ENCODE measurements around the gene ST6GALNAC2. TPM values are rescaled to one million over a fixed set of nuclear protein-coding genes. Genes with fewer than 3 reads are reported as not detected.
"Not testable (repeated sequence)": the region's sequence is repeated elsewhere in the genome, so short reads cannot be mapped to it uniquely, and the experiment has no call there.

Gene ST6GALNAC2
- total RNA-seq, 1 donor from 2014 or later = not detected

GRCh38 chr17:76570877-76571471 is 14.7 kb downstream of the ST6GALNAC2 start:
- Mint-ChIP-seq H3K27me3 (peaks cover 5% of the 10 kb centered on the region), H3K9me3 (no peaks in the 10 kb centered on the region), H3K36me3 (ENCODE audit: low read depth) (peaks cover 16% of the 10 kb centered on the region), H3K4me1 (peaks cover 17% of the 10 kb centered on the region), H3K4me3 (no peak overlapping the region), H3K27ac (no peak overlapping the region)
- intact Hi-C loops (cut with micrococcal nuclease) = no loop called here
- no peak for DNase-seq

- intact Hi-C loops (cut with micrococcal nuclease) = no loop called here
- H3K9me3 Mint-ChIP-seq = no peaks in the 10 kb centered on the region
- no peak for DNase-seq
- no peak overlapping the region for H3K27ac Mint-ChIP-seq
- peaks cover 21% of the 10 kb centered on the region for H3K36me3 Mint-ChIP-seq (ENCODE audit: low read depth)
- H3K27me3 Mint-ChIP-seq = peaks cover 5% of the 10 kb centered on the region
- peaks cover 21% of the 10 kb centered on the region for H3K4me1 Mint-ChIP-seq
- H3K4me3 Mint-ChIP-seq = no peak overlapping the region
Measured at GRCh38 chr17:76570457-76570856, 15.2 kb downstream of the ST6GALNAC2 start.

GRCh38 chr17:76569607-76570279 is 15.9 kb downstream of the ST6GALNAC2 start:
- peaks cover 23% of the 10 kb centered on the region for H3K4me1 Mint-ChIP-seq
- H3K36me3 Mint-ChIP-seq (ENCODE audit: low read depth) = peaks cover 29% of the 10 kb centered on the region
- no peaks in the 10 kb centered on the region for H3K9me3 Mint-ChIP-seq
- H3K27ac Mint-ChIP-seq = no peak overlapping the region
- H3K27me3 Mint-ChIP-seq = peaks cover 5% of the 10 kb centered on the region
- intact Hi-C loops (cut with micrococcal nuclease) = no loop called here
- DNase-seq = no peak
- no peak overlapping the region for H3K4me3 Mint-ChIP-seq

- H3K4me3 Mint-ChIP-seq = no peak overlapping the region
- DNase-seq = no peak
- H3K9me3 Mint-ChIP-seq = no peaks in the 10 kb centered on the region
- peaks cover 23% of the 10 kb centered on the region for H3K4me1 Mint-ChIP-seq
- intact Hi-C loops (cut with micrococcal nuclease) = no loop called here
- H3K27me3 Mint-ChIP-seq = peaks cover 5% of the 10 kb centered on the region
- no peak overlapping the region for H3K27ac Mint-ChIP-seq
- peaks cover 32% of the 10 kb centered on the region for H3K36me3 Mint-ChIP-seq (ENCODE audit: low read depth)
Measured at GRCh38 chr17:76568811-76569221, 16.8 kb downstream of the ST6GALNAC2 start.

GRCh38 chr17:76567634-76568432 is 17.8 kb downstream of the ST6GALNAC2 start:
- peaks cover 27% of the 10 kb centered on the region for H3K4me1 Mint-ChIP-seq
- H3K36me3 Mint-ChIP-seq (ENCODE audit: low read depth) = peaks cover 38% of the 10 kb centered on the region
- no peaks in the 10 kb centered on the region for H3K9me3 Mint-ChIP-seq
- no peak overlapping the region for H3K27ac Mint-ChIP-seq
- no peak for DNase-seq
- no peak overlapping the region for H3K4me3 Mint-ChIP-seq
- peaks cover 5% of the 10 kb centered on the region for H3K27me3 Mint-ChIP-seq
- intact Hi-C loops (cut with micrococcal nuclease) = no loop called here

GRCh38 chr17:76566988-76567431 is 18.6 kb downstream of the ST6GALNAC2 start:
- Mint-ChIP-seq H3K36me3 (ENCODE audit: low read depth) (peaks cover 42% of the 10 kb centered on the region), H3K27me3 (peaks cover 5% of the 10 kb centered on the region), H3K4me1 (peaks cover 32% of the 10 kb centered on the region), H3K27ac (peak overlapping the region; percentile 66), H3K4me3 (no peak overlapping the region), H3K9me3 (no peaks in the 10 kb centered on the region)
- no peak for DNase-seq
- intact Hi-C loops (cut with micrococcal nuclease) = no loop called here

- intact Hi-C loops (cut with micrococcal nuclease) = no loop called here
- no peak for DNase-seq
- peaks cover 47% of the 10 kb centered on the region for H3K36me3 Mint-ChIP-seq (ENCODE audit: low read depth)
- peaks cover 36% of the 10 kb centered on the region for H3K4me1 Mint-ChIP-seq
- H3K27me3 Mint-ChIP-seq = peaks cover 5% of the 10 kb centered on the region
- no peak overlapping the region for H3K4me3 Mint-ChIP-seq
- H3K27ac Mint-ChIP-seq = no peak overlapping the region
- H3K9me3 Mint-ChIP-seq = no peaks in the 10 kb centered on the region
Measured at GRCh38 chr17:76566613-76566943, 19.1 kb downstream of the ST6GALNAC2 start.

GRCh38 chr17:76565728-76566612 is 19.7 kb downstream of the ST6GALNAC2 start:
- intact Hi-C loops (cut with micrococcal nuclease) = no loop called here
- peaks cover 5% of the 10 kb centered on the region for H3K27me3 Mint-ChIP-seq
- peaks cover 52% of the 10 kb centered on the region for H3K36me3 Mint-ChIP-seq (ENCODE audit: low read depth)
- H3K4me1 Mint-ChIP-seq = peaks cover 38% of the 10 kb centered on the region
- H3K4me3 Mint-ChIP-seq = no peak overlapping the region
- no peak for DNase-seq
- no peaks in the 10 kb centered on the region for H3K9me3 Mint-ChIP-seq
- no peak overlapping the region for H3K27ac Mint-ChIP-seq

GRCh38 chr17:76564991-76565727 is 20.5 kb downstream of the ST6GALNAC2 start:
- Mint-ChIP-seq H3K4me1 (peaks cover 46% of the 10 kb centered on the region), H3K36me3 (ENCODE audit: low read depth) (peaks cover 60% of the 10 kb centered on the region)
- DNase-seq; intact Hi-C loops (cut with micrococcal nuclease); H3K4me3 Mint-ChIP-seq; H3K27ac Mint-ChIP-seq; H3K27me3 Mint-ChIP-seq; H3K9me3 Mint-ChIP-seq: not testable (repeated sequence)

GRCh38 chr17:76563359-76563758 is 22.3 kb downstream of the ST6GALNAC2 start:
- H3K9me3 Mint-ChIP-seq; H3K27me3 Mint-ChIP-seq; DNase-seq; intact Hi-C loops (cut with micrococcal nuclease); H3K27ac Mint-ChIP-seq; H3K4me3 Mint-ChIP-seq: not testable (repeated sequence)
- Mint-ChIP-seq H3K4me1 (peaks cover 58% of the 10 kb centered on the region), H3K36me3 (ENCODE audit: low read depth) (peaks cover 74% of the 10 kb centered on the region)

GRCh38 chr17:76562734-76563148 is 22.9 kb downstream of the ST6GALNAC2 start:
- intact Hi-C loops (cut with micrococcal nuclease) = no loop called here
- Mint-ChIP-seq H3K27ac (peak overlapping the region; percentile 14), H3K36me3 (ENCODE audit: low read depth) (peaks cover 77% of the 10 kb centered on the region), H3K27me3 (no peaks in the 10 kb centered on the region), H3K4me1 (peaks cover 53% of the 10 kb centered on the region), H3K4me3 (peak overlapping the region; percentile 35), H3K9me3 (no peaks in the 10 kb centered on the region)
- DNase-seq = no peak

- Mint-ChIP-seq H3K27ac (no peak overlapping the region), H3K36me3 (ENCODE audit: low read depth) (peaks cover 77% of the 10 kb centered on the region), H3K4me1 (peaks cover 52% of the 10 kb centered on the region), H3K9me3 (no peaks in the 10 kb centered on the region), H3K27me3 (no peaks in the 10 kb centered on the region), H3K4me3 (peak overlapping the region; percentile 32)
- DNase-seq = no peak
- intact Hi-C loops (cut with micrococcal nuclease) = no loop called here
Measured at GRCh38 chr17:76561799-76562268, 23.8 kb downstream of the ST6GALNAC2 start.

GRCh38 chr17:76561332-76561731 is 24.3 kb downstream of the ST6GALNAC2 start:
- H3K36me3 Mint-ChIP-seq (ENCODE audit: low read depth) = peaks cover 72% of the 10 kb centered on the region
- H3K27ac Mint-ChIP-seq = no peak overlapping the region
- no peak for DNase-seq
- peak overlapping the region; percentile 98 for H3K4me3 Mint-ChIP-seq
- intact Hi-C loops (cut with micrococcal nuclease) = no loop called here
- no peaks in the 10 kb centered on the region for H3K9me3 Mint-ChIP-seq
- H3K4me1 Mint-ChIP-seq = peaks cover 55% of the 10 kb centered on the region
- H3K27me3 Mint-ChIP-seq = no peaks in the 10 kb centered on the region
